ENCODE results near the gene PARL. TPM values are rescaled to one million over a fixed set of nuclear protein-coding genes. Genes with fewer than 3 reads are reported as not detected.

Gene PARL
- total RNA-seq, 1 experiment from 2014 or later = 69.7 TPM

GRCh38 chr3:183828538-183828870 is 56.2 kb downstream of the PARL start:
- H3K4me1 ChIP-seq (ENCODE audit: control insufficient read depth in 1 of 2, insufficient read depth in 2 of 2, low read length in 2 of 2) = peaks cover 7 to 15% of the 10 kb centered on the region in 2 experiments; a peak in 3 of 4 replicates
- no peaks in the 10 kb centered on the region for H3K27me3 ChIP-seq (ENCODE audit: insufficient read depth, low read length)
- peaks cover 4% of the 10 kb centered on the region; the same call in 1 of the 2 replicates for H3K79me2 ChIP-seq (ENCODE audit: insufficient read depth, low read length)
- no peak overlapping the region for H3K9ac ChIP-seq (ENCODE audit: low read length)
- TF ChIP-seq FOSL1 (IDR thresholded peaks at IDR 0.05; ENCODE audit: low read depth) = no peak
- TF ChIP-seq REST (IDR thresholded peaks at IDR 0.05; ENCODE audit: low read depth) = no peak
- no peak for TF ChIP-seq TCF7L2 (IDR thresholded peaks at IDR 0.05; ENCODE audit: borderline replicate concordance, extremely low read depth, insufficient read depth, insufficient read length)
- no peak for TF ChIP-seq ZFX (IDR thresholded peaks at IDR 0.05)
- no peak for TF ChIP-seq YY1 (IDR thresholded peaks at IDR 0.05; ENCODE audit: extremely low read depth, insufficient replicate concordance, low read depth, low read length)
- TF ChIP-seq MAX (IDR thresholded peaks at IDR 0.05) = no peak
- TF ChIP-seq EGR1 (IDR thresholded peaks at IDR 0.05; ENCODE audit: low read depth) = no peak
- TF ChIP-seq EZH2phosphoT487 (IDR thresholded peaks at IDR 0.05; ENCODE audit: borderline replicate concordance) = no peak
- no peak for TF ChIP-seq ZBTB33 (IDR thresholded peaks at IDR 0.05; ENCODE audit: extremely low read depth, insufficient replicate concordance, low read length)
- no peak for TF ChIP-seq JUND (IDR thresholded peaks at IDR 0.05)
- ATAC-seq (no peak), DNase-seq (ENCODE audit: low read depth, low spot score) (no peak)
- peaks cover 10 to 17% of the 10 kb centered on the region in 2 experiments; a peak in 2 of 4 replicates for H3K36me3 ChIP-seq (ENCODE audit: control insufficient read depth in 1 of 2, insufficient read depth in 2 of 2, low read length in 2 of 2)
- ChIA-PET RAD21 (ENCODE audit: low non-redundant PET in 1 of 2, low total read pairs in 2 of 2, uncharacterized antibody in 2 of 2, unreplicated experiment in 2 of 2) (no interaction called here), POLR2A (no interaction called here), CTCF (no interaction called here)
- no peak overlapping the region for H2AFZ ChIP-seq (ENCODE audit: low read depth, low read length, poor library complexity, severe bottlenecking)
- intact Hi-C loops (cut with micrococcal nuclease) = no loop called here
- H3K4me2 ChIP-seq (ENCODE audit: low read length) = no peak overlapping the region
- no peak overlapping the region for H3K4me3 ChIP-seq (replicated peaks in 1 of 2; ENCODE audit: low read depth in 1 of 2, low read length in 2 of 2)
- no TSS peak for BruUV-seq (replicated peaks)
- H3K9me3 ChIP-seq (ENCODE audit: control insufficient read depth in 1 of 2, insufficient read depth in 1 of 2, low read depth in 1 of 2, low read length in 2 of 2) = no peaks in the 10 kb centered on the region
- no peak overlapping the region for H3K27ac ChIP-seq (ENCODE audit: low read depth, low read length)
- H4K20me1 ChIP-seq (ENCODE audit: insufficient read depth) = no peaks in the 10 kb centered on the region
- no peaks in the 10 kb centered on the region for H3K9me2 ChIP-seq (ENCODE audit: insufficient read depth)

All from HCT116 (cell line).